ENCODE results near the gene EFEMP2. TPM values are rescaled to one million over a fixed set of nuclear protein-coding genes. Genes with fewer than 3 reads are reported as not detected.

Gene EFEMP2
- total RNA-seq, 1 experiment from 2014 or later, result 4.5 TPM

DNA sequence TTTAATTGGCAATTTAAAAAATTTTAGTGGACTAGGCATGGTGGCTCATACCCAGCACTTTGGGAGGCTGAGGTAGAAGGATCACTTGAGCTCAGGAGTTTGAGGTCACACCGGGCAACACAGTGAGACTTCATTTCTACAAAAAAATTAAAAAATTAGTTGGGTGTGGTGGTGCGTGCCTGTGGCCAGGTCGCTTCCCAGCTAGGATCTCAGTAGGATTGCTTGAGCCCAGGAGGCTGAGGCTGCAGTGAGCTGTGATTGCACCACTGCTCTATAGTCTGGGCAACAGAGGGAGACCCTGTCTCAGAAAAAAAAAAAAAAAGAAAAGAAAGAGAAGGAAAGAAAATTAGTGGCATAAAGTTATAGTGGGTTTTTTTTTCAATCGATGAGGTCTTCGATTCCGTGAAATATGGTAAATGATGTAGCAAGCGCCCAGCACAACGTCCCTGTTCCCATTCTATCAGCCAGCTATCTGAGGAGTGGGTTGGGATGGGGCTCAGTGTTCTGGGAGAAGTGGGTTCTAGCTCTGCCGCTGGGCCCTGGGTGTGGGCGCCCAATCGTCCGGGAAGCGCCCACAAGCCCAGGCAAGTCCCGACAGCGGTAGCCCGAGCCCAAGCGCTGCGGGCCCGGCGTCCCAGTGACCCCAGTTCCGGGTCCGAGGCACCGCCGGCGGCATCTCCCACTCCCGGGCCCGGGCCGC lies 26.2 kb upstream of the EFEMP2 start:
- Histone ChIP-seq H3K27ac (ENCODE audit: low read length) (peak overlapping the region; percentile 96), H3K9ac (ENCODE audit: low read length) (peak overlapping the region; percentile 98), H3K27me3 (ENCODE audit: low read length) (no peaks in the 10 kb centered on the region), H3K4me2 (ENCODE audit: low read length) (peak overlapping the region; percentile 96), H3K9me3 (ENCODE audit: low read length) (no peaks in the 10 kb centered on the region), H3F3A (ENCODE audit: low read length, unreplicated experiment) (peaks cover 43% of the 10 kb centered on the region), H3K36me3 (ENCODE audit: low read depth, low read length) (peaks cover 54% of the 10 kb centered on the region), H2AFZ (ENCODE audit: low read length) (no peak overlapping the region), H3K4me3 (ENCODE audit: low read length) (peak overlapping the region; percentile 78), H3K4me1 (ENCODE audit: insufficient read depth, low read length) (peaks cover 59% of the 10 kb centered on the region), H3K9me2 (replicated peaks; ENCODE audit: low read length) (no peaks in the 10 kb centered on the region), H4K20me1 (ENCODE audit: low read length) (peaks cover 52% of the 10 kb centered on the region), H3K79me2 (ENCODE audit: low read length) (peaks cover 97% of the 10 kb centered on the region)
- intact Hi-C loops (cut with micrococcal nuclease), result no loop called here
- TSS peak; percentile 28 for BruUV-seq (replicated peaks)
- no peak for ATAC-seq
- CTCF ChIA-PET, result interaction anchor here (0.5 to 0.6 kb wide), 2 partner anchors 11 to 283 kb away, joined by 3 to 7 read pairs; partner anchors contain the start of genes FIBP and PCNX3
- no peak for DNase-seq
- POLR2A ChIA-PET (ENCODE audit: unreplicated experiment), result interaction anchor here (0.5 to 1.7 kb wide), 6 partner anchors 10 to 38 kb away, joined by 3 to 14 read pairs (median 8); partner anchors contain the start of gene FIBP
- TF ChIP-seq EZH2 (IDR thresholded peaks at IDR 0.05; ENCODE audit: low read length, unreplicated experiment) (no peak), EZH2phosphoT487 (IDR thresholded peaks at IDR 0.05; ENCODE audit: borderline replicate concordance, low read length) (no peak), CTCF (conservative IDR thresholded peaks at IDR 0.05; ENCODE audit: low read depth, low read length) (no peak)

GRCh38 chr11:65897020-65897471 lies 24.4 kb upstream of the EFEMP2 start:
- peaks cover 45% of the 10 kb centered on the region for H3K4me1 ChIP-seq (ENCODE audit: insufficient read depth, low read length)
- POLR2A ChIA-PET (ENCODE audit: unreplicated experiment), result interaction anchor here (0.5 to 0.8 kb wide), 2 partner anchors 14 to 19 kb away, joined by 3 read pairs; no protein-coding TSS in a partner anchor
- no peak overlapping the region for H2AFZ ChIP-seq (ENCODE audit: low read length)
- no peaks in the 10 kb centered on the region for H3K9me2 ChIP-seq (replicated peaks; ENCODE audit: low read length)
- peak overlapping the region; percentile 98 for H3K9ac ChIP-seq (ENCODE audit: low read length)
- H3K36me3 ChIP-seq (ENCODE audit: low read depth, low read length), result peaks cover 64% of the 10 kb centered on the region
- peak overlapping the region; percentile 96 for H3K4me2 ChIP-seq (ENCODE audit: low read length)
- H3K4me3 ChIP-seq (ENCODE audit: low read length), result peak overlapping the region; percentile 78
- TF ChIP-seq CTCF (conservative IDR thresholded peaks at IDR 0.05; ENCODE audit: low read depth, low read length) (no peak), EZH2phosphoT487 (IDR thresholded peaks at IDR 0.05; ENCODE audit: borderline replicate concordance, low read length) (no peak), EZH2 (IDR thresholded peaks at IDR 0.05; ENCODE audit: low read length, unreplicated experiment) (no peak)
- peak; percentile 30 for DNase-seq
- H3K9me3 ChIP-seq (ENCODE audit: low read length), result no peaks in the 10 kb centered on the region
- intact Hi-C loops (cut with micrococcal nuclease), result loop anchor here (2.0 kb wide), 1 partner anchor 16 kb away; no protein-coding TSS in a partner anchor
- H3K27ac ChIP-seq (ENCODE audit: low read length), result peak overlapping the region; percentile 96
- peaks cover 84% of the 10 kb centered on the region for H3K79me2 ChIP-seq (ENCODE audit: low read length)
- peaks cover 57% of the 10 kb centered on the region for H3F3A ChIP-seq (ENCODE audit: low read length, unreplicated experiment)
- CTCF ChIA-PET, result interaction anchor here (0.8 kb wide), 1 partner anchor 15 kb away, joined by 3 read pairs; no protein-coding TSS in a partner anchor
- no peaks in the 10 kb centered on the region for H3K27me3 ChIP-seq (ENCODE audit: low read length)
- peaks cover 64% of the 10 kb centered on the region for H4K20me1 ChIP-seq (ENCODE audit: low read length)
- BruUV-seq (replicated peaks), result no TSS peak
- ATAC-seq, result no peak

All from PC-3 (cell line).